Posterior vena cava (tissue), 2 donors: Measurements from ENCODE around the gene SRSF1. TPM values are rescaled to one million over a fixed set of nuclear protein-coding genes. Genes with fewer than 3 reads are reported as not detected.
"Not testable (repeated sequence)": the region's sequence is repeated elsewhere in the genome, so short reads cannot be mapped to it uniquely, and the experiment has no call there.

ENCODE experiments used
- DNase-seq: peaks from one replicate; pipeline ENCODE4 v3.0.0-alpha.2; 2020; ENCODE audit warnings: low spot score
- intact Hi-C, 2 donors: fragments of 100-400 bp; cut with DNase I; formaldehyde crosslinking; loops; one replicate each; pipeline versions ENCODE4 v1.14.1 to v1.14.2; 2022 to 2023
- total RNA-seq, 2 donors: library from RNA; stranded (reverse); fragmentation: NEBNext Ultra II Directional; extraction: Animal tissue kit (Norgen Biotek cat#: 25700); gene quantifications; one replicate each; pipeline ENCODE4 v1.2.1, GENCODE V29; 2021
- donor health status: DM: yes; HTN: yes; CAD: no.
- donor health status: DM: yes; HTN: yes; CAD: no.

SRSF1 gene
- total RNA-seq, 2 donors from 2014 or later: 120 to 152 TPM

DNA sequence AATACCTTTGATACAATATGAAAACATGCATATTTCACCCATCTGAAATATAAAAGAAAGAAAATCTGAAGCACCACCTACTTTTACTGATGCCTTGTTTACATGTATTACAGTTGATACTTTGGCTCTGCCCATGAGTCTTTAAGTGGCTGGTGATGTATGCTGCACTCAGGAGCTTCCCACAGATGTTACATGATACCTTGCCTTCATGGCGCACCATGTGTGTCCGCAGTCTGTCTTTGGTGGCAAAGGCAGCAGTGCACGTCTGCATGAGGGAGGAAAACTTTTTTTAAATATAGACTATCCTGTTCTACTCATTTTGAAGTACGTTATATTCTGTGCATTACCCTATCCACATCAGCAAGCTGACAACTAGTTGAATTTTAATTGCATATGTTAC is 26.5 kb downstream of the SRSF1 start:
- intact Hi-C loops: no loop called here
- no peak for DNase-seq

DNA sequence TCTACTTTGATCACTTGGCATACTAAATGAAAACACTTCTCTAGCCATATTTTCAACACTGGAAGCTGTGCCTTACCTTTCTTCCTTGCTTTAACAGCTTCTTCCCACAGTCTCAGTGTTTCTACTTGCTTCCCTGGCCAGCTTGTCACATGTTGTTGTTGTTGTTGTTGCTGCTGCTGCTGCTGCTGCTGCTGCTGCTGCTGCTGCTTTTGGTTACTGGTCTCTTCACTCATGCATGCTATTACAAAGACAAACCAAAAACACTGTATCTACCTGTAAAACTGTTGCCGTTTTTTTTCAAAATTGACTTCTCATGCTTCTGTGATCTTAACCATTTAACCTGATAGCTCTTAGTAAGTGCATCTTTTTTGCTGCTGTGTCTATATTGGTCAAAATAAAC is 28.0 kb downstream of the SRSF1 start:
- DNase-seq: no peak
- intact Hi-C loops: no loop called here

GRCh38 chr17:57976594-57976993 is 30.5 kb downstream of the SRSF1 start:
- no peak for DNase-seq
- intact Hi-C loops: no loop called here

- intact Hi-C loops: no loop called here
- peak; percentile 49 for DNase-seq
Measured at GRCh38 chr17:57975044-57975443, 32.0 kb downstream of the SRSF1 start.

DNA sequence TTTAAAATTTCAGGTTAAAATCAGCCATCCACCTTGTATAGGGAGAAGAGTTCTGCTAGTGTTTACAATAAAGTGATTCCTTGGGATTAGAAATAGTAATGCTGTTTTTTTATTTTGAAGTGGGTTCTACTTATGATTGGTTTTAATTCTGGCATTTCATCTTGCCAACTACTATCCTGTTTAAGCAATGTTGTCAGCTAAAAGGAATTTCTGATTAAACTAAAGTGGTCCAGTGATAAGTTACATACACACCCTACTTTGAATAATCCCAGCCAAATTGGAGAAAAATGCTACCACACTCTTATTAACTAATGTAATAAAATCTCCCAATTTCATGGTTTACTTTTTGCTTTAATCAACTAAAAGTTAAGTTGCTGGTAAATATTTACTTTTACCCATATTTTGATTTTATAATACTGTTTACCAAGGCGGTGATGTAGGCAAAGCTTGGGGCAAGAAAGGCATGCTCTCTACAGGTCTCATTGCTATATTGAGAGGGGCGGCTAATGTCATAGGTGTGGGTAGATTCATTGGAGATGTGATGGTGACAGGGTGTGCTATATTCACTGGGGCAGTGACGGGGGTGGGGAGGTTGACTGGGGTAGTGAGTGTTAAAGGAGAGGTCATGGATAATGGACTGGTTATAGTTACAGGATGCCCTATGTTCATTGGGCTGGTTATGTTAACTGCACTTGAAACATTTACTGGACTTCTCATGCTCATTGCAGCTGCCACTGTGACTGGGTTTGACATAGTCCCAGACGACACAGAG is 32.8 kb downstream of the SRSF1 start:
- DNase-seq, intact Hi-C loops: not testable (repeated sequence)

- peak; percentile 25 for DNase-seq
- intact Hi-C loops: no loop called here
Measured at GRCh38 chr17:57972151-57972550, 34.9 kb downstream of the SRSF1 start.

- intact Hi-C loops: no loop called here
- DNase-seq: peak; percentile 18
Measured at GRCh38 chr17:57971572-57971971, 35.5 kb downstream of the SRSF1 start.

DNA sequence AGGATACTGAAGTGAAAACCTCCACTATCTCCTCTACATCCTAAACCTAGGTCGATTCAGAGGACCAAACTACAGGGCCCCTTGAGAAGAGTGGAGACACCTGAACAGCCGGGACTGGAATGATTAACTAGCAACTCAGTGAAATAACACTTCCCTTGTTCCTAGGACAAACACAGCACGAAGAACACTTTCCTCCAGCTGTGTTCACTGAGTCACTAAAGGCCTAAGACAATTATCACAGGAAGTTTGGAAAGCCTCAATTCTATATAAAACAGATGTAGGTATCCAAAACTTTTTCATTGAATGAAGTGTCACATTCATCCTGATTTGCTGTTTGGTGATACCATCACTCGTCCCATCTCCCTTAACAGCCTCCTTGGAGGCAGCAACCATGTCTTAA is 36.3 kb downstream of the SRSF1 start:
- no peak for DNase-seq
- intact Hi-C loops: no loop called here

DNA sequence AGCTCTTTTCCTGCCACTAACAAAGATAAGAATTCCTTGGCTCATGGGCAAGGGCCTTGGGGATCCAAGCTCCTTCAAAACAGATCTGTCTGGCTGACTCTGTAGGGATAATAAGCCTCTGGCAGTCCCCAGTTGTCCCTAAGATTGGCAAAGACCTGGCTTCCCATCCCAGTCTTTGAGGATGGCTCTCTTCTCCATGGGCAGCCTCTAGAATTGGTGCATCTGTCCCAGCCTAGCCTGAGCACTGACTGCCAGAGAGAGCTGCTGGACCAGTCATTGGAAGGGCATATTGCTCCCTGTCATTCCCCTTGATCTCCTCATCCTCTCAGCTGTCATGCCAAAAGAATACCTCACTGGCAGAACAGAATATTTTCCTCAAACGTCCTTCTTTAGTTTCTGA is 38.6 kb downstream of the SRSF1 start:
- intact Hi-C loops: no loop called here

DNA sequence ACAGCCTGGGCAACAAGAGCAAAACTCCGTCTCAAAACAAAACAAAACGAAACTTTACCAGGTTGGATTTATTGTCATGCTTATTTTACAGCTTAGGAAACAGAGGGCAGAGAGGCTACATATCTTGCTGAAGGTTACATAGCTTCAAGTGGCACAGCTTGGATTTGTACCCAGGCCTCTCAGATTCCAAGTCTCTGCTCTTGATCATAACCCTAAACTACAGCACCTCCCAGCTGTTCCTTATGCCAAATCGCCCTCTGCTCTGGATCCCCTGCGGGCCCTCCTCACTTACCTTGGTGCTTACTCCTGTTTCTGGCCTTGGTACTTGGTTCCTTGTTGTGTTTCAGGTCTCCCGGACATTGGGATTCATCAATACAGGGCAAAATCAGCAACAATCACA is 40.2 kb downstream of the SRSF1 start:
- DNase-seq: no peak
- intact Hi-C loops: no loop called here

More for the DNA sequence above, 38.6 kb downstream of the SRSF1 start:
- no peak for DNase-seq

GRCh38 chr17:57966246-57966645 is 40.8 kb downstream of the SRSF1 start:
- DNase-seq: peak; percentile 35
- intact Hi-C loops: no loop called here

GRCh38 chr17:57965521-57966160 is 41.4 kb downstream of the SRSF1 start:
- DNase-seq: peak; percentile 72
- intact Hi-C loops: no loop called here

DNA sequence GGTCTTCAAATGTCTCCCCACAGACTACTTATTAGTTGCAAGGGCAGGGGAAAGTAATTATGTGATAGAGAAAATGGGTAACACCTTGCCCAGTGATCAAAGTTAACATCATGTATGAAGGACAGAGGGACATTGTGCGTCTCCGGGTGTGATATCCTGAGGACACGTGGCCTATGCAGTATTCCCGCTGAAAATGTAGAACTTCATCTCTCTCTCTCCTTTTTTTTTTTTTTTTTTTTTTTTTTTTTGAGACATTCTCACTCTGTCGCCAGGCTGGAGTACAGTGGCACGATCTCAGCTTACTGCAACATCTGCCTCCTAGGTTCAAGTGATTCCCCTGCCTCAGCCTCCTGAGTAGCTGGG is 43.9 kb downstream of the SRSF1 start:
- no peak for DNase-seq
- intact Hi-C loops: no loop called here

DNA sequence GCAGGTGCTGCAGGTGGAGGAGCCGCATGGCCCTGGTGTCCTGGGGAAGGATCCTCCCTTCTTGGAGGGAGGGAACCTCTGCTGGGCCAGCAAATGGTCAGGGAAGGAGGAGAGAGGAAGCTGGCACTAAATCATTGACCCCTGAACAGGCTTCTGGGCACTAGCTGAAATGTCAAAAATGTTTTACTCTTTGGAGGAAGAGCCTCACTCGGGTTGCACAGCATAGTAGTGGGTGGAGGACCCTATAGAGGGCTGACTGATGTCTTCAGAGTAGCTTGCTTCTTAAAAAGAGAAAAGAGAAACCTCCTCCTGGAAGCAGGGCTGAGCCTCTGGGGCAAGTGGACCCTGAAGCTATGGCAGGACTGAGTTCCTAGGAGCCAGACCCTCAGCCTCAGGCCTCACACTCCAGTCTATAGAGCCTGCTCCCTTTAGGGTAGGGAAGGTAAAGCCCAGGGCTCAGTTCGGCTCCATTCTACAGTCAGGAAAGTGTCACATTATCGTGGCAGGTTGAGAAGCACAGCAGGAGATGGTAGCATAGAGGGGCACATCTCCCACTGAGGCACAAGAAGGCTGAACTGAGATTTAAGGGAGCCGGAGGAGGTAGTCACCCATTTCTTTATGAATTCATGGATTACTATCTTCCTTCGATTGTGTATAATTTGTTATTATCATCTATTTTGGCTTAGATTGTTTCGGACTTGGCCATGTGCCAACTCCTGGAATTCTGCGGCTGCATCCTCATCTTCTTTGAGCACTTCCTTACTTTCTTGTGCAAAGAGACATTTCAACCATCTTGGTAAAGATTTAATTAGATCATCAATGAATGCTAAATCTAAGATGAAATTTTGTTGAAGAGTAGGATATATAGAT is 44.5 kb downstream of the SRSF1 start:
- DNase-seq: peak; percentile 56
- intact Hi-C loops: no loop called here

DNA sequence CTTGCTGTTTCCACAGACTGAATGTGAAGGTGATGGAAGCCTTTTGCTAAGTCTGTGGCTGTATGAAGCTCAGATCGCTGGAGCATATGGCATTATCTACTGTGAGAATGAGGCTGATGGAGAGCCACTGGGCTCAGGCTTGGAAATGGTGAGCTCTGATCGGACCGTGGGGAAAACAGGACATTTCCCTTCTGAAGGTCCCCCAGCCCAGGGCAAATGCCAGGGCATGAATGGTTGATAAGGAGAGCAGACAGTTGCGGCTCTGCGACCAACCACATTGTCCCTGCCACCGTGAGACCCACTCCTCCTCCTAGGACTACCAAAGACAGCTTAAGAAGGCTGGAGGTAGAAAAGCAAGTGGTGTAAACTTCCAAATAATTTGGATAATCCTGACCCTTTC is 47.1 kb downstream of the SRSF1 start:
- intact Hi-C loops: loop anchor here (5.0 to 10.0 kb wide), 2 partner anchors 65 to 68 kb away; no protein-coding TSS in a partner anchor
- peak; percentile 65 for DNase-seq

GRCh38 chr17:57958391-57958790 is 48.7 kb downstream of the SRSF1 start:
- DNase-seq: peak; percentile 29
- intact Hi-C loops: loop anchor here (5.0 to 10.0 kb wide), 2 partner anchors 64 to 66 kb away; no protein-coding TSS in a partner anchor

DNA sequence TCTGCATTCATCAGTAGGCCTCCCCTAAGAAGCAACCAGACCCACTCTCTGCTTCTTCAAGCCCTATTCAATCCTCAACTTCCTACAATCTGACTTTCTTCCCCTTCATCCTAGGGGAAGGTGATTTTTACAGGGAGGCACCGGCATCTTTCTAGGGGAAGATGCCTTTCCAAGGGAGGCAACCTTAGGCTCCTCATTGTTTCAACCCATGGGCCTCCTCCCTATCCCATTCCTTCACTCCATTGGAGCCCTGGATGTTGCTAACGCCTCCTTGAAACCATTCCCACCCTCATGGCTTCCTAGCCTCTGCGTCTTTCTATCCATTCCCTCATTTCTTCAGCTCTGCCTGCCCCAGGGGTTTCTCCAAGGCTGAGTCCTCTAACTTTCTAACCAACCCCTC is 49.2 kb downstream of the SRSF1 start:
- no peak for DNase-seq
- intact Hi-C loops: loop anchor here (5.0 to 10.0 kb wide), 2 partner anchors 63 to 66 kb away; no protein-coding TSS in a partner anchor

GRCh38 chr17:57957120-57957850 is 49.8 kb downstream of the SRSF1 start:
- intact Hi-C loops: loop anchor here (5.0 to 10.0 kb wide), 2 partner anchors 62 to 65 kb away; no protein-coding TSS in a partner anchor
- peak; percentile 26 for DNase-seq
